HepG2 (cell line): ENCODE measurements around the gene ANAPC2. TPM values are rescaled to one million over a fixed set of nuclear protein-coding genes. Genes with fewer than 3 reads are reported as not detected.
A peak's percentile ranks its signal among the peaks of the same experiment; 100 is the strongest.

ENCODE experiments used
- CREB3 ChIP-seq: sonication (generic); formaldehyde crosslinking; IDR thresholded peaks from 2 replicates; pipeline ENCODE4 v1.5.0; 2020; ENCODE audit warnings: missing genetic modification reagents
- ETV6 ChIP-seq: sonication (generic); formaldehyde crosslinking; conservative IDR thresholded peaks from 2 replicates; pipeline ENCODE4 v1.4.0; 2020; ENCODE audit warnings: missing genetic modification reagents
- HNF4A ChIP-seq: sonication (generic); formaldehyde crosslinking; IDR thresholded peaks from 2 replicates; pipeline ENCODE4 v1.4.0; 2020; ENCODE audit warnings: missing genetic modification reagents
- IKZF1 ChIP-seq: fragments of 450-650 bp; IDR thresholded peaks from 2 replicates; pipeline ENCODE4 v1.7.1; 2016
- JARID2 ChIP-seq: sonication (generic); formaldehyde crosslinking; IDR thresholded peaks from 2 replicates; pipeline ENCODE4 v1.8.1; 2023; ENCODE audit warnings: missing genetic modification reagents, inconsistent platforms; ENCODE audit not compliant: insufficient replicate concordance
- KAT7 ChIP-seq: IDR thresholded peaks from 2 replicates; pipeline ENCODE4 v1.6.1; 2018; ENCODE audit warnings: borderline replicate concordance, missing compliant biosample characterization
- KLF12 ChIP-seq: sonication (generic); formaldehyde crosslinking; IDR thresholded peaks from 2 replicates; pipeline ENCODE4 v1.4.0; 2020; ENCODE audit warnings: missing genetic modification reagents, borderline replicate concordance
- MIER3 ChIP-seq: IDR thresholded peaks from 2 replicates; pipeline ENCODE4 v1.6.1; 2016; ENCODE audit warnings: missing compliant biosample characterization, borderline replicate concordance
- NCOA1 ChIP-seq: sonication (generic); formaldehyde crosslinking; IDR thresholded peaks from 2 replicates; pipeline ENCODE4 v1.9.0; 2021; ENCODE audit warnings: missing genetic modification reagents
- NFYB ChIP-seq: sonication (generic); formaldehyde crosslinking; IDR thresholded peaks from 2 replicates; pipeline ENCODE4 v1.4.0; 2020; ENCODE audit warnings: missing genetic modification reagents
- SUZ12 ChIP-seq: fragments of 150-350 bp; IDR thresholded peaks from 2 replicates; pipeline ENCODE4 v1.6.1; 2014; ENCODE audit warnings: low read depth, low read length
- TFDP2 ChIP-seq: sonication (generic); formaldehyde crosslinking; IDR thresholded peaks from 2 replicates; pipeline ENCODE4 v1.4.0; 2020; ENCODE audit warnings: missing genetic modification reagents
- ZBTB8A ChIP-seq: sonication (generic); formaldehyde crosslinking; IDR thresholded peaks from 2 replicates; pipeline ENCODE4 v1.4.0; 2020; ENCODE audit warnings: mild to moderate bottlenecking, low read depth, missing genetic modification reagents, borderline replicate concordance
- ZNF17 ChIP-seq: sonication (generic); formaldehyde crosslinking; IDR thresholded peaks from 2 replicates; pipeline ENCODE4 v1.5.0; 2020; ENCODE audit warnings: mild to moderate bottlenecking, missing genetic modification reagents
- ZNF264 ChIP-seq: sonication (generic); formaldehyde crosslinking; IDR thresholded peaks from 2 replicates; pipeline ENCODE4 v1.4.0; 2020; ENCODE audit warnings: missing genetic modification reagents
- ZNF512 ChIP-seq: sonication (generic); formaldehyde crosslinking; IDR thresholded peaks from 2 replicates; pipeline ENCODE4 v1.4.0; 2020; ENCODE audit warnings: mild to moderate bottlenecking, missing genetic modification reagents
- ZNF530 ChIP-seq: sonication (generic); formaldehyde crosslinking; IDR thresholded peaks from 2 replicates; pipeline ENCODE4 v1.5.0; 2020; ENCODE audit warnings: low read depth, mild to moderate bottlenecking, missing genetic modification reagents
- ZNF546 ChIP-seq: sonication (generic); formaldehyde crosslinking; conservative IDR thresholded peaks from 2 replicates; pipeline ENCODE4 v1.8.1; 2023; ENCODE audit warnings: mild to moderate bottlenecking, missing genetic modification reagents
- ZNF556 ChIP-seq: sonication (generic); formaldehyde crosslinking; IDR thresholded peaks from 2 replicates; pipeline ENCODE4 v1.4.0; 2020; ENCODE audit warnings: mild to moderate bottlenecking, missing genetic modification reagents, borderline replicate concordance
- ZNF713 ChIP-seq: sonication (generic); formaldehyde crosslinking; IDR thresholded peaks from 2 replicates; pipeline ENCODE4 v1.4.0; 2020; ENCODE audit warnings: mild to moderate bottlenecking, missing genetic modification reagents
- ZNF788 ChIP-seq: sonication (generic); formaldehyde crosslinking; IDR thresholded peaks from 2 replicates; pipeline ENCODE4 v1.5.0; 2020; ENCODE audit warnings: mild to moderate bottlenecking, missing genetic modification reagents, borderline replicate concordance
- polyA plus RNA-seq, 8 experiments: library from polyadenylated mRNA; depleted of rRNA in 3 of 8; stranded (reverse) in 7 of 8; unstranded in 1 of 8; fragments of >200 nt; fragmentation: Illumina TruSeq in 4 of 8; extraction: Trizol in 4 of 8; gene quantifications; 2 replicates each; pipeline versions ENCODE4 v1.2.1 to v1.2.3, GENCODE V29; 2011 to 2016; ENCODE audit warnings: low read depth in 4 of 8, missing spikeins in 1 of 8, mixed read lengths in 1 of 8; ENCODE audit not compliant: insufficient read depth in 1 of 8
- total RNA-seq, 5 experiments: library from RNA; depleted of rRNA; stranded (reverse); fragments of >200 nt; fragmentation: Illumina TruSeq; extraction: Trizol; gene quantifications; 2 replicates each; pipeline ENCODE4 v1.2.3, GENCODE V29; 2016; ENCODE audit warnings: low read depth in 1 of 5
- TF ChIP-seq, protein P1 (sequence below): sonication (generic); formaldehyde crosslinking; IDR thresholded peaks from 2 replicates; pipeline ENCODE4 v1.4.0; 2020; ENCODE audit warnings: missing genetic modification reagents
- TF ChIP-seq, protein P2 (sequence below): sonication (generic); formaldehyde crosslinking; IDR thresholded peaks from 2 replicates; pipeline ENCODE4 v1.8.0; 2022; ENCODE audit warnings: mild to moderate bottlenecking, missing genetic modification reagents, moderate library complexity

The ANAPC2 gene
- total and polyA plus RNA-seq, 2 of the 13 experiments (the other 11 are each of a cell fraction or from before 2014, with no cell fraction given): 12.3 to 15.4 TPM

GRCh38 chr9:137168904-137169856 is 19.2 kb downstream of the ANAPC2 start (continued):
- TF ChIP-seq ZBTB8A (no peak), ZNF530 (no peak), CREB3 (CRISPR knock-in tag) (no peak), ZNF713 (CRISPR knock-in tag) (no peak), ETV6 (CRISPR knock-in tag) (no peak), KAT7 (CRISPR knock-in tag) (no peak), ZNF264 (CRISPR knock-in tag) (no peak), ZNF556 (CRISPR knock-in tag) (no peak), NCOA1 (no peak), HNF4A (CRISPR knock-in tag) (no peak), ZNF546 (no peak; the same call in 1 of the 2 replicates), ZNF788 (no peak), TFDP2 (peak; percentile 56; the same call in 1 of the 2 replicates), KLF12 (CRISPR knock-in tag) (no peak), ZNF17 (CRISPR knock-in tag) (no peak), SUZ12 (no peak), JARID2 (no peak), NFYB (CRISPR knock-in tag) (no peak), ZNF512 (CRISPR knock-in tag) (no peak), IKZF1 (no peak), MIER3 (CRISPR knock-in tag) (no peak)
- TF ChIP-seq, protein P1, sequence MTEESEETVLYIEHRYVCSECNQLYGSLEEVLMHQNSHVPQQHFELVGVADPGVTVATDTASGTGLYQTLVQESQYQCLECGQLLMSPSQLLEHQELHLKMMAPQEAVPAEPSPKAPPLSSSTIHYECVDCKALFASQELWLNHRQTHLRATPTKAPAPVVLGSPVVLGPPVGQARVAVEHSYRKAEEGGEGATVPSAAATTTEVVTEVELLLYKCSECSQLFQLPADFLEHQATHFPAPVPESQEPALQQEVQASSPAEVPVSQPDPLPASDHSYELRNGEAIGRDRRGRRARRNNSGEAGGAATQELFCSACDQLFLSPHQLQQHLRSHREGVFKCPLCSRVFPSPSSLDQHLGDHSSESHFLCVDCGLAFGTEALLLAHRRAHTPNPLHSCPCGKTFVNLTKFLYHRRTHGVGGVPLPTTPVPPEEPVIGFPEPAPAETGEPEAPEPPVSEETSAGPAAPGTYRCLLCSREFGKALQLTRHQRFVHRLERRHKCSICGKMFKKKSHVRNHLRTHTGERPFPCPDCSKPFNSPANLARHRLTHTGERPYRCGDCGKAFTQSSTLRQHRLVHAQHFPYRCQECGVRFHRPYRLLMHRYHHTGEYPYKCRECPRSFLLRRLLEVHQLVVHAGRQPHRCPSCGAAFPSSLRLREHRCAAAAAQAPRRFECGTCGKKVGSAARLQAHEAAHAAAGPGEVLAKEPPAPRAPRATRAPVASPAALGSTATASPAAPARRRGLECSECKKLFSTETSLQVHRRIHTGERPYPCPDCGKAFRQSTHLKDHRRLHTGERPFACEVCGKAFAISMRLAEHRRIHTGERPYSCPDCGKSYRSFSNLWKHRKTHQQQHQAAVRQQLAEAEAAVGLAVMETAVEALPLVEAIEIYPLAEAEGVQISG (CRISPR knock-in tag): peak; percentile 35; the same call in 1 of the 2 replicates
- TF ChIP-seq, protein P2, sequence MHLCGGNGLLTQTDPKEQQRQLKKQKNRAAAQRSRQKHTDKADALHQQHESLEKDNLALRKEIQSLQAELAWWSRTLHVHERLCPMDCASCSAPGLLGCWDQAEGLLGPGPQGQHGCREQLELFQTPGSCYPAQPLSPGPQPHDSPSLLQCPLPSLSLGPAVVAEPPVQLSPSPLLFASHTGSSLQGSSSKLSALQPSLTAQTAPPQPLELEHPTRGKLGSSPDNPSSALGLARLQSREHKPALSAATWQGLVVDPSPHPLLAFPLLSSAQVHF (CRISPR knock-in tag): no peak
